Stimulated activated CD4-positive, alpha-beta T cell treated with anti-CD3 and anti-CD28 coated beads, Interleukin-4, amount 100 ng/mL, for 1 hour (primary cell): Measurements from ENCODE around the gene WNT3.
A peak's percentile ranks its signal among the peaks of the same experiment; 100 is the strongest.
"Not testable (repeated sequence)": the region's sequence is repeated elsewhere in the genome, so short reads cannot be mapped to it uniquely, and the experiment has no call there.

Experiments used
- DNase-seq: peaks from one replicate; pipeline ENCODE4 v3.0.0-alpha.2; 2020

The WNT3 gene

GRCh38 chr17:46780003-46780373 lies 38.5 kb downstream of the WNT3 start:
- no peak for DNase-seq

GRCh38 chr17:46777943-46778915 lies 40.3 kb downstream of the WNT3 start:
- DNase-seq: no peak

GRCh38 chr17:46776298-46777005 lies 42.0 kb downstream of the WNT3 start:
- no peak for DNase-seq

- DNase-seq: no peak
Observed at GRCh38 chr17:46774108-46774737, 44.3 kb downstream of the WNT3 start.

- DNase-seq: no peak
Observed at GRCh38 chr17:46773676-46774075, 44.8 kb downstream of the WNT3 start.

- DNase-seq: no peak
Observed at GRCh38 chr17:46773221-46773605, 45.3 kb downstream of the WNT3 start.

- DNase-seq: no peak
Observed at GRCh38 chr17:46772475-46773220, 45.8 kb downstream of the WNT3 start.

- peak; percentile 21 for DNase-seq
Observed at GRCh38 chr17:46771561-46772474, 46.7 kb downstream of the WNT3 start.

- DNase-seq: peak; percentile 33
Observed at GRCh38 chr17:46770818-46771560, 47.5 kb downstream of the WNT3 start.

GRCh38 chr17:46770439-46770817 lies 48.1 kb downstream of the WNT3 start:
- no peak for DNase-seq

- DNase-seq: no peak
Observed at GRCh38 chr17:46769531-46770438, 48.7 kb downstream of the WNT3 start.

- not testable (repeated sequence) for DNase-seq
Observed at GRCh38 chr17:46768896-46769295, 49.6 kb downstream of the WNT3 start.

GRCh38 chr17:46768540-46768870 lies 50.0 kb downstream of the WNT3 start:
- DNase-seq: no peak

GRCh38 chr17:46766493-46767491 lies 51.7 kb downstream of the WNT3 start:
- DNase-seq: no peak

GRCh38 chr17:46765453-46765852 lies 53.0 kb downstream of the WNT3 start:
- DNase-seq: no peak

- DNase-seq: no peak
Observed at GRCh38 chr17:46764709-46765401, 53.6 kb downstream of the WNT3 start.

- DNase-seq: no peak
Observed at GRCh38 chr17:46764000-46764708, 54.3 kb downstream of the WNT3 start.
